ENCODE data around the gene ADAMTS16. TPM values are rescaled to one million over a fixed set of nuclear protein-coding genes. Genes with fewer than 3 reads are reported as not detected.

Gene ADAMTS16
- total RNA-seq, 2 donors from 2014 or later: not detected

DNA sequence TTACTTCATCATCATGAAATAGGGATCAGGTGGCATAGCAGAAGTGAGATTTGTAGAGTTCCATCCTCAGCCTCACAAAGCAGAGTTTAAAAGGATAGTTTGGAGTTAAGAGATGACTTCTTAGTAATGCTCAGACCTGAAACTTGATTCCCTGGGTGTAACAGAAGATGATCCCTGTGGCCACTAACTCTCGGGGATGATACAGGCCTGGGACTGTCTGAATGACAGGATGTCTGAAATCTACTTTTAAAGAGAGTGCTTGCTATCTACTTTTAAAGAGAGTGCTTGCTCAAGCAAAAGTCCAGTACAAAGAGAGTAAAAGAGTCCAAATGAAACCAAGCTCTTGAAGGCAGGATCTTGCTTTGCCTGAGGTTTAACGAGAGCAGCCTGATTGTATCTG lies 14.6 kb downstream of the ADAMTS16 start:
- no peaks in the 10 kb centered on the region for H3K4me1 Mint-ChIP-seq (ENCODE audit: low read depth)
- H3K4me3 Mint-ChIP-seq: no peak overlapping the region
- H3K9me3 Mint-ChIP-seq: peaks cover 2 to 3% of the 10 kb centered on the region in 2 donors
- DNase-seq (no peak), ATAC-seq (replicated peaks in 1 of 2) (no peak)
- H3K27me3 Mint-ChIP-seq (ENCODE audit: low read depth): peaks cover 7% of the 10 kb centered on the region
- H3K27ac Mint-ChIP-seq: no peak overlapping the region
- peaks cover 2 to 4% of the 10 kb centered on the region in 2 donors for H3K36me3 Mint-ChIP-seq (ENCODE audit: insufficient read depth in 2 of 2)

DNA sequence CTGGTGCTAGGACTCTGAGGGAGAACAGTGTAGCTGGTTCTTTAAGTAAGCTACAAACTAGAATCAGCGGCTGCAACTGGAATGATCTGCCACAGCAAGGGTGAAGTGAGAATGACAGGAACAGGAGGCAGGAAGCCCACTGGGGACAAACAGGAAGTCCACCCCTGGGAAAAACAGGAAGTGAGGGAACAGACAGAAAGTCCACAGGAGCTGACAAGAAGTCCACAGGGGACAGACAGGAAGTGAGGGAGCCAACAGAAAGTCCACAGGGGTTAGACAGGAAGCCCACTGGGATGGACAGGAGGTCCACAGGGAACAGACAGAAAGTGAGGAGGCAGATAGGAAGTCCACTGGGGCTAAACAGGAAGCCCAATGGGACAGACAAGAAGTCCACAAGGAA lies 15.5 kb downstream of the ADAMTS16 start:
- Mint-ChIP-seq H3K36me3 (ENCODE audit: insufficient read depth in 2 of 2) (peaks cover 2 to 4% of the 10 kb centered on the region in 2 donors), H3K4me1 (ENCODE audit: low read depth) (no peaks in the 10 kb centered on the region), H3K27ac (no peak overlapping the region), H3K9me3 (peaks cover 2 to 3% of the 10 kb centered on the region in 2 donors), H3K4me3 (no peak overlapping the region), H3K27me3 (ENCODE audit: low read depth) (peaks cover 7% of the 10 kb centered on the region)
- DNase-seq (no peak), ATAC-seq (replicated peaks in 1 of 2) (no peak)

GRCh38 chr5:5156471-5157082 lies 16.4 kb downstream of the ADAMTS16 start:
- Mint-ChIP-seq H3K9me3 (peaks cover 2 to 3% of the 10 kb centered on the region in 2 donors), H3K27ac (no peak overlapping the region), H3K4me3 (no peak overlapping the region), H3K4me1 (ENCODE audit: low read depth) (no peaks in the 10 kb centered on the region), H3K27me3 (ENCODE audit: low read depth) (peaks cover 7% of the 10 kb centered on the region), H3K36me3 (ENCODE audit: insufficient read depth in 2 of 2) (peaks cover 2 to 4% of the 10 kb centered on the region in 2 donors)
- DNase-seq: no peak
- ATAC-seq (replicated peaks in 1 of 2): no peak

DNA sequence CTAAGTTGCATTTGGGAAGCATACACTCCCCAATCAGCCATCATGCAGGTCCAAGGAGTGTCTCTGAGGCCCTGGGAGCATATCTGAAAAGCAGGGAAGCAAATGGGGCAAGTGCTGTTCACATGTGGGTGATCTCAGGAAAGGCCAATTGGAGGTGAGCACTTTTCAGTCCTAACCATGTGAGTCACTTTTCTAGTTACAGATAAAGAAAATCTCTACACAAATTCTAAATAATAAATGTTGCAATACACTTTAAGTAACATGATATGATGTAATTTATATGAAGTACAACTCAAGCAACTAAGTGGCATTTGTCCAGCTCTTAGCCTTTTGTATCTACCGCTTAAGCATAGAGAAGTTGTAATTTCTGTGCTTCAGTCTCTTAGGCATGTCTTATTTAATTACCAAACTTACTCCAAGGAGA lies 18.4 kb downstream of the ADAMTS16 start:
- Mint-ChIP-seq H3K4me3 (no peak overlapping the region), H3K9me3 (peaks cover 0 to 6% of the 10 kb centered on the region in 2 donors), H3K4me1 (ENCODE audit: low read depth) (no peaks in the 10 kb centered on the region), H3K36me3 (ENCODE audit: insufficient read depth in 2 of 2) (peaks cover 2% of the 10 kb centered on the region in 2 donors), H3K27me3 (ENCODE audit: low read depth) (peaks cover 15% of the 10 kb centered on the region), H3K27ac (no peak overlapping the region)
- ATAC-seq (replicated peaks in 1 of 2): no peak
- no peak for DNase-seq

GRCh38 chr5:5159282-5160103 lies 19.4 kb downstream of the ADAMTS16 start:
- Mint-ChIP-seq H3K4me1 (ENCODE audit: low read depth) (no peaks in the 10 kb centered on the region), H3K27me3 (ENCODE audit: low read depth) (peaks cover 15% of the 10 kb centered on the region), H3K36me3 (ENCODE audit: insufficient read depth in 2 of 2) (peaks cover 2% of the 10 kb centered on the region in 2 donors), H3K27ac (no peak overlapping the region), H3K4me3 (no peak overlapping the region), H3K9me3 (peaks cover 0 to 6% of the 10 kb centered on the region in 2 donors)
- DNase-seq (no peak), ATAC-seq (replicated peaks in 1 of 2) (no peak)

DNA sequence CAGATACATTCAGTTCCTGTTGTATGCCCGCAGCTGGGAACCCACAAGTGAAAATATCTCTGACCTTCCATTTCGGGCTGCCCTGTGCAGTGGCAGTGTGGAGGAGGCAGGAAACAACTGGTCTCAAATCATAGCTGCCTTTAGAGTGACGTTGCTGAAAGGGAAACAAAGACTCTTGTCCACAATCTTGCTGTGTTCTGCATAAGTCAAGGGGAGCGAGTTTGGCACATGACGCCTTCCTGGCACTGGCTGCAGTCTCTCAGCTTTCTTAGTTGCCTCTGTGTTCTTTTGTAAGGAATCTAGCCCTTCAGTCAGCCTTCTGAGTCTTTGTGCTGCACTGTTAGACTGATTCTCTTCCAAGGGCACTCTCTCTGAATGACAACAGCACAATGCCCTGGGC lies 24.0 kb downstream of the ADAMTS16 start:
- ATAC-seq (replicated peaks in 1 of 2) (no peak), DNase-seq (no peak)
- H3K27ac Mint-ChIP-seq: no peak overlapping the region
- H3K4me1 Mint-ChIP-seq (ENCODE audit: low read depth): no peaks in the 10 kb centered on the region
- H3K36me3 Mint-ChIP-seq (ENCODE audit: insufficient read depth in 2 of 2): no peaks in the 10 kb centered on the region
- H3K4me3 Mint-ChIP-seq: no peak overlapping the region
- peaks cover 0 to 3% of the 10 kb centered on the region in 2 donors for H3K9me3 Mint-ChIP-seq
- peaks cover 7% of the 10 kb centered on the region for H3K27me3 Mint-ChIP-seq (ENCODE audit: low read depth)

GRCh38 chr5:5165541-5166002 lies 25.4 kb downstream of the ADAMTS16 start:
- Mint-ChIP-seq H3K4me3 (no peak overlapping the region), H3K36me3 (ENCODE audit: insufficient read depth in 2 of 2) (no peaks in the 10 kb centered on the region), H3K4me1 (ENCODE audit: low read depth) (no peaks in the 10 kb centered on the region), H3K9me3 (peaks cover 0 to 3% of the 10 kb centered on the region in 2 donors), H3K27me3 (ENCODE audit: low read depth) (peaks cover 7% of the 10 kb centered on the region), H3K27ac (no peak overlapping the region)
- no peak for ATAC-seq (replicated peaks in 1 of 2)
- DNase-seq: no peak

GRCh38 chr5:5169466-5169865 lies 29.3 kb downstream of the ADAMTS16 start:
- H3K27ac Mint-ChIP-seq: no peak overlapping the region
- ATAC-seq (replicated peaks in 1 of 2) (no peak), DNase-seq (no peak)
- no peaks in the 10 kb centered on the region for H3K4me1 Mint-ChIP-seq (ENCODE audit: low read depth)
- H3K27me3 Mint-ChIP-seq (ENCODE audit: low read depth): no peaks in the 10 kb centered on the region
- peaks cover 0 to 3% of the 10 kb centered on the region in 2 donors for H3K9me3 Mint-ChIP-seq
- H3K36me3 Mint-ChIP-seq (ENCODE audit: insufficient read depth in 2 of 2): peaks cover 0 to 3% of the 10 kb centered on the region in 2 donors
- H3K4me3 Mint-ChIP-seq: no peak overlapping the region

DNA sequence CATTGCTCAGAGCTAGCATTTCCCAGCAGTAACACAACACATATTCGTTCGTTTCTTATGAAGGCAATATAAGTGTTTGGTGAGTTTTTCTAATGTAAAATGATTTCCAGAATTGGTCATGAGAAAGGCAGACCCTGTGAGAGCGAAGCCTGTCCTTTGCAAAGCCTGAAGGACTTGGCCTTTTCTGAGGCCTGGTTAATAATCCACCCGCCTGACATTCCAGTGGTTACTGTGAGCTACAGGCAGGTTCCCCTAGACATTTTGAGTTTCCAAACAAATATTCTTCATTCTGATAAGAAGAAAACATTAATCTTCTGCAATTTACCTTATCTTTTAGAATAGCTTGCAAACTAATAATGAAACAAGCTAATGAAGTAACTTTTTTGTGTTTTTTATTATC lies 38.0 kb downstream of the ADAMTS16 start:
- Mint-ChIP-seq H3K4me3 (no peak overlapping the region), H3K27ac (no peak overlapping the region), H3K4me1 (ENCODE audit: low read depth) (peaks cover 6% of the 10 kb centered on the region), H3K9me3 (peaks cover 0 to 3% of the 10 kb centered on the region in 2 donors), H3K36me3 (ENCODE audit: insufficient read depth in 2 of 2) (peaks cover 0 to 4% of the 10 kb centered on the region in 2 donors), H3K27me3 (ENCODE audit: low read depth) (peaks cover 21% of the 10 kb centered on the region)
- ATAC-seq (replicated peaks in 1 of 2): no peak
- DNase-seq: no peak

DNA sequence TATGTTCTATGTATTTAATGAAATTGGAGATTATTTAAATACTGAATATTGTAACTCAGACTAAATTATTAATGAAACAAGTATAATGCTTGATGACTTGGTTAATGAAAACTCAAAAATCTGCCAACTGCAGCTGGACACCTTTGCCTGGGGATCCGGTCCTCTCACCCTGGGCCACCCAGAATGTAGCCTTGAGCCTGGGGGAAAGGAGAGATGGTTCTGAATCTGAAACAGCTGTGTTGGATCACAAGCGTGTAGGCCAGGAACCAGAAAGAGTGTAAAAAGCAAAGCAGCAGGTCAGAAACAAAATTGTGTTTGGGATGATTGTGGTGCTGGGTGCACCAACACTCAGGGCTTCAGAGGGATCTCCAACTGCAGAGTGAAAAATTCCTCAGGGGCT lies 38.5 kb downstream of the ADAMTS16 start:
- H3K36me3 Mint-ChIP-seq (ENCODE audit: insufficient read depth in 2 of 2): peaks cover 0 to 4% of the 10 kb centered on the region in 2 donors

DNA sequence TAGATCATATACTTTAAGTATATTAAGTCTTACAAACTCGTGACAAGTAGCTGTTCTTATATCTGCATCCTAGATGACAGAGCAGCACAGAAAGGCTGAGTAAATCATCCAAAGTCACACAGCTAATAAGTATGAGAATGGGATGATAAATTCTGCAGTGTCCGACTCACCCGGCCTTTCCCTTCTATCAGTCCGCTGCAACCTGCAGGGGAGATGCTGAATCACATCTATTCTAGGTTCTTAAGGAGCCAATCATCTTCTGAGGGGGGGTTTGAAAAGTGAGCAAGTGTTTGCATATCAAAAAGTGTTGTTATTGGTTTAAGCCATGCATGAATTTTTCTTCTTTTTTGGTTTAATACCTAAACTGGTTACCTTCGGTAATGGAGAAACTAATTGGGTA lies 38.9 kb downstream of the ADAMTS16 start:
- Mint-ChIP-seq H3K9me3 (peaks cover 0 to 3% of the 10 kb centered on the region in 2 donors), H3K4me1 (ENCODE audit: low read depth) (peaks cover 11% of the 10 kb centered on the region), H3K27ac (no peak overlapping the region), H3K27me3 (ENCODE audit: low read depth) (peaks cover 27% of the 10 kb centered on the region), H3K4me3 (no peak overlapping the region), H3K36me3 (ENCODE audit: insufficient read depth in 2 of 2) (peaks cover 0 to 4% of the 10 kb centered on the region in 2 donors)
- ATAC-seq (replicated peaks in 1 of 2): no peak
- DNase-seq: no peak

More for the DNA sequence above, 38.5 kb downstream of the ADAMTS16 start:
- no peak for ATAC-seq (replicated peaks in 1 of 2)
- Mint-ChIP-seq H3K27ac (no peak overlapping the region), H3K4me3 (no peak overlapping the region), H3K4me1 (ENCODE audit: low read depth) (peaks cover 11% of the 10 kb centered on the region), H3K27me3 (ENCODE audit: low read depth) (peaks cover 26% of the 10 kb centered on the region), H3K9me3 (peaks cover 0 to 3% of the 10 kb centered on the region in 2 donors)
- no peak for DNase-seq

DNA sequence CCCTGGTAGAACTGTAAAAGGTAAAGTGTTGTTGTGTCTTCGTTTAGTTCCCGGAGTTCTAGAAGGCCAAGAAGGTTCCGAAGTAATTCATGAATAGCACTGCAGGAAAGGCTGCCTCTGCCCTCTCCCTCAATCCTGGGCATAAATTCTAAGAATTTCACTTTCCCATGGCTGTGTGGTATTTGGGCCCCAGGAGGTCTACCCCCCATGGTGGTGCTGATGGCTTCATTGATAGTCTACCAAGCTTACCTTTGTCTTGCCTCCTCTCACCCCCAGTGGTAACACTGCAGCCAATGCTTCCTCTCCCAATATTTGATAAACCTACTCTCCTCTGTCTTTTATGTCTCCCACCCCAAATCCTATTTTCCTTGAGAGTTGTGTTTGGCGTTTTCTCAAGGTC lies 39.5 kb downstream of the ADAMTS16 start:
- Mint-ChIP-seq H3K4me1 (ENCODE audit: low read depth) (peaks cover 11% of the 10 kb centered on the region), H3K27ac (no peak overlapping the region), H3K36me3 (ENCODE audit: insufficient read depth in 2 of 2) (peaks cover 0 to under 1% of the 10 kb centered on the region in 2 donors), H3K27me3 (ENCODE audit: low read depth) (peaks cover 27% of the 10 kb centered on the region), H3K9me3 (no peaks in the 10 kb centered on the region), H3K4me3 (no peak overlapping the region)
- DNase-seq (no peak), ATAC-seq (replicated peaks in 1 of 2) (no peak)

DNA sequence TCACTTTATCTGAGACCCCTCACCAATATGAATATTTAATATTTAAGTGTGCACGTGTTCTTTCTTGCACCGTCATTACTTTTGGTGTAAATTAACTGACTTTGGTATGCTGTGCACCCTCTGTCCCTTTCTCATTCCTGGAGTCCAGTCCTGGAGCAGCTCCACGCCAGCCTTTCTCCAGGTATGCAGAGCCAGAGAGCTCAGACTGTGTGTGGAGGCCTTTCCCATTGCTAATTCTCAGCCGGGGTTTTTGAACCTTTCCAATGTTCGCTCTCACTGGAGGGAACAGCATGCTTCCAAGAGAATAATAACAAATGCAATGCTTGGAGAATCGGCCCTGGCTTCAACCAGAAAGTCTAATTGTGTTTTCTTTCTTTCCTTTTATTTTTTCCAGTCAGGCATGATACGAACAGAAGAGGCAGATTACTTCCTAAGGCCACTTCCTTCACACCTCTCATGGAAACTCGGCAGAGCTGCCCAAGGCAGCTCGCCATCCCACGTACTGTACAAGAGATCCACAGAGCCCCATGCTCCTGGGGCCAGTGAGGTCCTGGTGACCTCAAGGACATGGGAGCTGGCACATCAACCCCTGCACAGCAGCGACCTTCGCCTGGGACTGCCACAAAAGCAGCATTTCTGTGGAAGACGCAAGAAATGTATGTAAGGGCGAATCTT lies 41.7 kb downstream of the ADAMTS16 start:
- Mint-ChIP-seq H3K4me1 (ENCODE audit: low read depth) (peaks cover 11% of the 10 kb centered on the region), H3K27ac (no peak overlapping the region), H3K36me3 (ENCODE audit: insufficient read depth in 2 of 2) (no peaks in the 10 kb centered on the region), H3K9me3 (no peaks in the 10 kb centered on the region), H3K27me3 (ENCODE audit: low read depth) (peaks cover 27% of the 10 kb centered on the region), H3K4me3 (no peak overlapping the region)
- ATAC-seq (replicated peaks in 1 of 2): no peak
- no peak for DNase-seq

All from activated T-cell treated with anti-CD3 and anti-CD28 coated beads, Interleukin-2, amount 50 U/mL, for 72 hours (primary cell).